ENCODE results near the gene ERFL.

- TF ChIP-seq ZNF274 (IDR thresholded peaks at IDR 0.05; ENCODE audit: low read depth, low read length) (no peak), SUZ12 (IDR thresholded peaks at IDR 0.05; ENCODE audit: extremely low read depth, insufficient read depth, insufficient read length) (no peak), YY1 (IDR thresholded peaks at IDR 0.05; ENCODE audit: insufficient read depth, insufficient read length) (no peak)
Observed at GRCh38 chr19:41974652-41975051, 46.4 kb upstream of the ERFL start.

Data from NT2/D1 (cell line).